Activated naive CD4-positive, alpha-beta T cell treated with anti-CD3 and anti-CD28 coated beads for 36 hours (primary cell): ENCODE results near the gene MRM3. TPM values are rescaled to one million over a fixed set of nuclear protein-coding genes. Genes with fewer than 3 reads are reported as not detected.
"Not testable (repeated sequence)": the region's sequence is repeated elsewhere in the genome, so short reads cannot be mapped to it uniquely, and the experiment has no call there.

Experiments
- CTCF ChIA-PET: fragments of 350-600 bp; sonication (Branson Sonifier 250); formaldehyde crosslinking; loops from one replicate; lab custom pipeline; 2021; ENCODE audit warnings: antibody characterized with exemption; lab: Charles Lee
- DNase-seq: peaks from one replicate; pipeline ENCODE4 v3.0.0-alpha.2; 2020
- H3K27ac Mint-ChIP-seq: one replicate; pipeline ENCODE4 v1.8.0; 2021; ENCODE audit warnings: mild to moderate bottlenecking, mixed read lengths
- H3K27me3 Mint-ChIP-seq: one replicate; pipeline ENCODE4 v1.8.0; 2021; ENCODE audit warnings: low read depth, mixed read lengths
- H3K36me3 Mint-ChIP-seq: one replicate; pipeline ENCODE4 v1.8.0; 2021; ENCODE audit warnings: low read depth, mixed read lengths
- H3K4me1 Mint-ChIP-seq: one replicate; pipeline ENCODE4 v1.8.0; 2021; ENCODE audit warnings: low read depth, mixed read lengths
- H3K4me3 Mint-ChIP-seq: one replicate; pipeline ENCODE4 v1.8.0; 2021; ENCODE audit warnings: mild to moderate bottlenecking, moderate library complexity, mixed read lengths
- H3K9me3 Mint-ChIP-seq: one replicate; pipeline ENCODE4 v1.8.0; 2021; ENCODE audit warnings: mixed read lengths
- intact Hi-C: fragments of 100-400 bp; cut with micrococcal nuclease; formaldehyde crosslinking; loops from one replicate; pipeline ENCODE4 v1.15.1; 2023
- total RNA-seq, 2 experiments: library from RNA; stranded (reverse); gene quantifications; one replicate each; pipeline ENCODE4 v1.2.3, GENCODE V29; 2021

MRM3 gene
- total RNA-seq, 2 experiments from 2014 or later = 22.8 to 25.6 TPM

GRCh38 chr17:812638-813204 is 30.6 kb downstream of the MRM3 start:
- no peak overlapping the region for H3K27ac Mint-ChIP-seq
- no peaks in the 10 kb centered on the region for H3K9me3 Mint-ChIP-seq
- no peak for DNase-seq
- H3K36me3 Mint-ChIP-seq = no peaks in the 10 kb centered on the region
- intact Hi-C loops = no loop called here
- no peaks in the 10 kb centered on the region for H3K4me1 Mint-ChIP-seq
- CTCF ChIA-PET = no interaction called here
- H3K27me3 Mint-ChIP-seq = peaks cover 3% of the 10 kb centered on the region
- no peak overlapping the region for H3K4me3 Mint-ChIP-seq

GRCh38 chr17:814371-814770 is 32.2 kb downstream of the MRM3 start:
- DNase-seq = no peak
- no peaks in the 10 kb centered on the region for H3K4me1 Mint-ChIP-seq
- no peak overlapping the region for H3K4me3 Mint-ChIP-seq
- intact Hi-C loops = no loop called here
- H3K36me3 Mint-ChIP-seq = no peaks in the 10 kb centered on the region
- H3K9me3 Mint-ChIP-seq = no peaks in the 10 kb centered on the region
- H3K27me3 Mint-ChIP-seq = peaks cover 3% of the 10 kb centered on the region
- H3K27ac Mint-ChIP-seq = no peak overlapping the region
- CTCF ChIA-PET = interaction anchor here (1.2 kb wide), 1 partner anchor 167 kb away, joined by 4 read pairs; no protein-coding TSS in a partner anchor

GRCh38 chr17:819251-819650 is 37.1 kb downstream of the MRM3 start:
- intact Hi-C loops = no loop called here
- no peaks in the 10 kb centered on the region for H3K4me1 Mint-ChIP-seq
- no peaks in the 10 kb centered on the region for H3K36me3 Mint-ChIP-seq
- H3K9me3 Mint-ChIP-seq = no peaks in the 10 kb centered on the region
- no peaks in the 10 kb centered on the region for H3K27me3 Mint-ChIP-seq
- H3K4me3 Mint-ChIP-seq = no peak overlapping the region
- CTCF ChIA-PET = no interaction called here
- no peak overlapping the region for H3K27ac Mint-ChIP-seq
- DNase-seq = no peak

GRCh38 chr17:823501-823902 is 41.3 kb downstream of the MRM3 start:
- Mint-ChIP-seq H3K9me3 (no peaks in the 10 kb centered on the region), H3K4me1 (no peaks in the 10 kb centered on the region), H3K27me3 (no peaks in the 10 kb centered on the region), H3K4me3 (no peak overlapping the region), H3K27ac (no peak overlapping the region), H3K36me3 (no peaks in the 10 kb centered on the region)
- intact Hi-C loops = no loop called here
- no peak for DNase-seq
- CTCF ChIA-PET = interaction anchor here (0.6 kb wide), 1 partner anchor 142 kb away, joined by 3 read pairs; no protein-coding TSS in a partner anchor

- H3K4me3 Mint-ChIP-seq = no peak overlapping the region
- CTCF ChIA-PET = no interaction called here
- H3K9me3 Mint-ChIP-seq = no peaks in the 10 kb centered on the region
- H3K27me3 Mint-ChIP-seq = no peaks in the 10 kb centered on the region
- no peak overlapping the region for H3K27ac Mint-ChIP-seq
- no peak for DNase-seq
- H3K4me1 Mint-ChIP-seq = no peaks in the 10 kb centered on the region
- intact Hi-C loops = no loop called here
- H3K36me3 Mint-ChIP-seq = no peaks in the 10 kb centered on the region
Observed at GRCh38 chr17:824378-824777, 42.2 kb downstream of the MRM3 start.

GRCh38 chr17:825216-825615 is 43.1 kb downstream of the MRM3 start:
- no peaks in the 10 kb centered on the region for H3K27me3 Mint-ChIP-seq
- H3K4me3 Mint-ChIP-seq = no peak overlapping the region
- intact Hi-C loops = no loop called here
- H3K9me3 Mint-ChIP-seq = no peaks in the 10 kb centered on the region
- DNase-seq = no peak
- CTCF ChIA-PET = no interaction called here
- no peak overlapping the region for H3K27ac Mint-ChIP-seq
- H3K4me1 Mint-ChIP-seq = no peaks in the 10 kb centered on the region
- no peaks in the 10 kb centered on the region for H3K36me3 Mint-ChIP-seq

GRCh38 chr17:826778-827177 is 44.6 kb downstream of the MRM3 start:
- Mint-ChIP-seq H3K4me1 (no peaks in the 10 kb centered on the region), H3K9me3 (no peaks in the 10 kb centered on the region), H3K36me3 (no peaks in the 10 kb centered on the region), H3K27me3 (no peaks in the 10 kb centered on the region), H3K4me3 (no peak overlapping the region), H3K27ac (no peak overlapping the region)
- CTCF ChIA-PET = no interaction called here
- DNase-seq = no peak
- intact Hi-C loops = no loop called here

- CTCF ChIA-PET = no interaction called here
- H3K36me3 Mint-ChIP-seq = no peaks in the 10 kb centered on the region
- no peaks in the 10 kb centered on the region for H3K4me1 Mint-ChIP-seq
Observed at GRCh38 chr17:828761-829160, 46.6 kb downstream of the MRM3 start.

GRCh38 chr17:829614-830013 is 47.5 kb downstream of the MRM3 start:
- H3K4me3 Mint-ChIP-seq, H3K4me1 Mint-ChIP-seq, H3K27me3 Mint-ChIP-seq, CTCF ChIA-PET, H3K36me3 Mint-ChIP-seq, H3K27ac Mint-ChIP-seq, intact Hi-C loops, H3K9me3 Mint-ChIP-seq, DNase-seq: not testable (repeated sequence)

More at GRCh38 chr17:828761-829160, 46.6 kb downstream of the MRM3 start:
- Mint-ChIP-seq H3K4me3 (no peak overlapping the region), H3K27me3 (no peaks in the 10 kb centered on the region), H3K27ac (no peak overlapping the region), H3K9me3 (no peaks in the 10 kb centered on the region)
- intact Hi-C loops = no loop called here
- no peak for DNase-seq

- Mint-ChIP-seq H3K4me1 (no peaks in the 10 kb centered on the region), H3K9me3 (no peaks in the 10 kb centered on the region), H3K4me3 (no peak overlapping the region), H3K27ac (no peak overlapping the region), H3K36me3 (no peaks in the 10 kb centered on the region), H3K27me3 (no peaks in the 10 kb centered on the region)
- DNase-seq = no peak
- intact Hi-C loops = no loop called here
- CTCF ChIA-PET = no interaction called here
Observed at GRCh38 chr17:830381-830780, 48.2 kb downstream of the MRM3 start.

- H3K36me3 Mint-ChIP-seq = no peaks in the 10 kb centered on the region
- no peak overlapping the region for H3K27ac Mint-ChIP-seq
- no peaks in the 10 kb centered on the region for H3K9me3 Mint-ChIP-seq
- H3K4me3 Mint-ChIP-seq = no peak overlapping the region
- no peaks in the 10 kb centered on the region for H3K4me1 Mint-ChIP-seq
- no peak for DNase-seq
- intact Hi-C loops = no loop called here
- no peaks in the 10 kb centered on the region for H3K27me3 Mint-ChIP-seq
- CTCF ChIA-PET = no interaction called here
Observed at GRCh38 chr17:830950-831349, 48.8 kb downstream of the MRM3 start.

- no peaks in the 10 kb centered on the region for H3K9me3 Mint-ChIP-seq
- no peaks in the 10 kb centered on the region for H3K36me3 Mint-ChIP-seq
Observed at GRCh38 chr17:834136-834535, 52.0 kb downstream of the MRM3 start.

GRCh38 chr17:835263-835662 is 53.1 kb downstream of the MRM3 start:
- CTCF ChIA-PET = no interaction called here
- H3K9me3 Mint-ChIP-seq = no peaks in the 10 kb centered on the region
- no peak overlapping the region for H3K27ac Mint-ChIP-seq
- H3K27me3 Mint-ChIP-seq = no peaks in the 10 kb centered on the region
- intact Hi-C loops = no loop called here
- H3K4me3 Mint-ChIP-seq = no peak overlapping the region
- no peaks in the 10 kb centered on the region for H3K4me1 Mint-ChIP-seq
- DNase-seq = no peak
- no peaks in the 10 kb centered on the region for H3K36me3 Mint-ChIP-seq

More at GRCh38 chr17:834136-834535, 52.0 kb downstream of the MRM3 start:
- no peak overlapping the region for H3K4me3 Mint-ChIP-seq
- H3K4me1 Mint-ChIP-seq = no peaks in the 10 kb centered on the region
- no peaks in the 10 kb centered on the region for H3K27me3 Mint-ChIP-seq
- CTCF ChIA-PET = interaction anchor here (0.7 kb wide), 1 partner anchor 134 kb away, joined by 3 read pairs; no protein-coding TSS in a partner anchor
- no peak for DNase-seq
- intact Hi-C loops = no loop called here
- no peak overlapping the region for H3K27ac Mint-ChIP-seq
